GM18907 (cell line): ENCODE data around the gene PRKCB.
"Not testable (repeated sequence)": the region's sequence is repeated elsewhere in the genome, so short reads cannot be mapped to it uniquely, and the experiment has no call there.

Source experiments
- ATAC-seq: cut with Tn5 transposase; IDR thresholded peaks from one replicate; pipeline ENCODE4 v1.9.1; 2021; ENCODE audit warnings: mild to moderate bottlenecking, moderate library complexity; ENCODE audit not compliant: unreplicated experiment

PRKCB gene

DNA sequence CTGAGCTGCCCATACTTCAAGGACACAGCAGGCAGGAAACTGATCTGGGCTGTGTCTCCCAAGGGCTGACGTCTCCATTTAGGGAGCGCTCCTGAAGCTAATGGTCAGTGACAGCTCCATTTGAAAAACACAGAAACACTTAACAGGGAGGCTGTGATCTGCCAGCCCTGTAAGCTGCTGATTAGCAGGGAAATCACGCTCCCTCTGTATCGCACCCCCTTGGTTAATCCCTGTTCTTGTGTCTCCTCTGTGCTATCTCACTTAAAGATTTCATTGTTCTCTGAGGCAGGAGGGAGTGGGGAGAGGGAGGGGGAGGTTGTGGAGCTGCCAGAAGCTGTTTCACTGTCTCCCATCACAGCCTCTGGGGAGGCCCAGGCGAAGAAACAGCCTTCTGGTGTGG is 372.9 kb downstream of the PRKCB start:
- ATAC-seq, result no peak

DNA sequence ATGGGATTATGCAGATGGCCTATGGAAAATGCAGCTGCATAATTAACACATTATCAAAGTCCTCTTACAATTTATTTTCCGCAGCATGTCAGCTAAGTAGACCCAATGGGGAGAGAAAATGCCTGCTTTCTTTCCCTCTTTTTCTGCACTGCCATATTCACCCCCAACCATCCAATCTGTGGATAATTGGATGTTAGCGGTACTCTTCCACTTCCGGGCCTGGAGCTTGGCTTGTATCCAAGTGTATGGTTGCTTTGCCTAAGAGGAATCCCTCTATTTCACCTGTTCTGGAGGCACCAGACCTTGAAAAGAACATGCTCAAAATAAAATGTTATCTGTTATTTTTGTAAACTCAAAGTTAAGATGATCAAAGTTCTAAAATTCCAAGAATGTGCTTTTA is 379.2 kb downstream of the PRKCB start:
- ATAC-seq, result no peak

DNA sequence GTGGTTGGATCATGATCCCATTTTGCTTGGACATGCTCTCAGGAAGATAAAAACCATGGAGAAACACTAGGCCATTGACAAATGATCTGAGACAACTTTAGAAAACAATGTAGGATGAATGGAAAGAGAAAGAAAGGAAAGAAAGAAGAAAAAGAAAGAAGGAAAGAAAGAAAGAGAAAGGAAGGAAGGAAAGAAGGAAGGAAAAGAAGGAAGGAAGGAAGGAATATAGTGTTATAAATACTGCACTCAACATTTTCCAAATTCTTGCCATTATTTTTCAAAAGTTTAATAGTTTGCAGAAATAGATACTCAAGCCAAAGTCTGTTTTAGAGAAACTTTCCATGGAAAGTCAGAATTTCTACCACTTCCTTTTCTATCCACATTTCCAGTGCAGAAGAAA is 381.2 kb downstream of the PRKCB start:
- no peak for ATAC-seq

DNA sequence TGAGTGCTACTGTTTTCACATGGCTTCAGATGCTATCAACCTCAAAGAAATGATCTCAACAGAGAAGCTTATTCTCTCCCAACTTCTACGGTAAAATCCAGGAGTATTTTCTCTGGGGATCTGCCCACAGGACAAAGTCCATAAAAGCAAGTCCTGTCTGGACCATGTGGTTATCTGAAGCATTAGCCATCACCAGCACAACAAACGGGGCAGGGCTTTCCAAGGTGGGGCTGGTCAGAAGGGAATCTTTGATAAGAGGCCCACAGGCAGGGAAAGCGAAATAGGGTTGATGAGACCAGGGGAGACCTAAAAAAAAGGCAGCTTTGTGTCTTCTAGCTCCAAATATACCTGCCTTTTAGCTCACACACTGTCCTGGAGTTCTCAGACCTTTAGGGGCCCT is 381.7 kb downstream of the PRKCB start:
- ATAC-seq, result no peak

DNA sequence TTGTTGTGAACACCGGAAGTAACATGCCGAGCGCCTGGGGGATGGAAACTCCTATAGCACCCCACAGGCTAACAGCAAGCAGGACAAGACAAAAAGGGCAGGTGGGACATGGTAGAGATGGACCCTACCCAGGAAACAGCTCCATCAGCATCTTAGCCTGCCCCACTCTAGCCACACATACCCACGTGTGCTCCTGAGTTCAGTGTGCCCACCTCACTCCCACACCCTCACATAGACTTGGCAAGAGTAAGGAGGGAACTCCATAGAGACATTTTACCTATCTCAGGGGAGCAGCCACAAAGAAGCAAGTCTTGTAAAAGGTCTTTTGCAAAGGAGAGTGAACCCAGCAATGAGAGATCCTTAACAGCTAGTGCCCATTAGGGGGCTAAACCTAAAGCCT is 382.5 kb downstream of the PRKCB start:
- ATAC-seq, result no peak

DNA sequence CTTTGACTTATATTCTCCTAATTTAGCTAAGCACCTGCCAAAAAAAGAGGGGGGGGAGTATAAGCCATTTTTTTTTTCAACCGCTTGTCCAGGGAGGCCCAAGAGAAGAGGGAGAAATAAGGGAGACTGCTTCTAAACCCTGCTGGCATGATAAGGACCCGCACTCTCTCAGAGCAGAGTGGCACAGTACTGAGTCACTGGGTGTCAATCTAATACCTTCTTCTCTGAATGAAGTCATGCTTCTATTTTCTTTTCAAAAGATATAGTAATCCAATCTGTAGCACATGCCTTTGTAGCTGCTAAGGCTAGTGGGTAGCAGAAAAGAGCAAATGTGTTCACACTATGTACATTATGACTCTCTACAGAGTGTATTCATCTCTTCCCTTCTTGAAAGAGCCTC is 385.4 kb downstream of the PRKCB start:
- ATAC-seq, result no peak

DNA sequence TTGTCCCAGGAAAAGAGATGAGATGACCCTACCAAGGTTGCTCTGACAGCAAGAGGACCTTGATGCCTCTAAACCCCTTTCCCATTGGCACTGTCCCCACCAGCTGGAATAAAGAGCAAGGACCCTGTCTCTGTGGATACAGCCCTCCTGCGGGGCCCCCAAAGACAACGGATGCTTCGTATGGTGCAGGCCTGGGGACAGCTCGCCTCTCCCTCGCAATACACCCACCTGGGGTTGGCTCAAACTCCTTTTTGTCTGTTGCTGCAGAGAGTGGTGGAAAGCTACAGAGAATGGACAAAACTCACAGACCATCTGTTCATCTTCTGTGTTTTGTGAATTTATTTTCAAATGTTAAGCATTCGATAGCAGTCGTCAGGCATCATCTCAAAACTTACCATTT is 392.7 kb downstream of the PRKCB start:
- ATAC-seq, result no peak

DNA sequence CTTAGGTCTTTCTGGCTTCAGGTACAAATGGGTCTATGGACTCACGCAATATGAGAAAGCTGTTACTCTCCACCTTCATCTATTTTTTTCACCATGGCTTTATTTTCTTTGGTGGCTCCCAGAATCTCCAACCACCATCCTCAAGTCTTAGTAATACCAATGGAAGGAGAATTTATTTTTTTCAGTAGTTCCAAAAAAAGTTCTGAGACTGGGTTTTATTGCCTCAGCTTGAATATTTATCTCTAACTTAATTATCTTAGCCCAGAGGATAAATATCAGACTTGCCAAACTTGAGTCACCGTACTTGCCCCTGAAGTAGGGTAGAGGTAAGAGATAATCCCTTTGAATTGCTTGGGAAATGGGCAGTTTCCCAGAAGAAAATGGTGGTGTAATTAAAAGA is 397.2 kb downstream of the PRKCB start:
- no peak for ATAC-seq

DNA sequence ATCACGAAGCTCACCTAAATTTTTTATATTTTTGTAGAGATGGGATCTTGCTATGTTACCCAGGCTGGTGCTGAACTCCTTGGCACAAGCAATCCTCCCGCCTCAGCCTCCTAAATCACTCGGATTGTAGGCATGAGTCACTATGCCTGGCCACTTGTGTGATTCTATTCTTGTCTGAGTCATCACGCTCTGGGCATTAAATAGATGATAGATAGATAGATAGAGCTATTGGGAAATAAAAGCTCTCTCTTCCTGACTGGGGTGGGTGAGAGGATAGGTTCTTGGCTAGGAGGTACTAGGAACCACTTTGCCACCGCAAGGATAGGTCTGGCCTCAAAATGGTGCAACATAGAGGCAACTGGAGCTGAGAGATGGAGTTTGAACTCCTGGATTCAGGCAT is 399.0 kb downstream of the PRKCB start:
- no peak for ATAC-seq

DNA sequence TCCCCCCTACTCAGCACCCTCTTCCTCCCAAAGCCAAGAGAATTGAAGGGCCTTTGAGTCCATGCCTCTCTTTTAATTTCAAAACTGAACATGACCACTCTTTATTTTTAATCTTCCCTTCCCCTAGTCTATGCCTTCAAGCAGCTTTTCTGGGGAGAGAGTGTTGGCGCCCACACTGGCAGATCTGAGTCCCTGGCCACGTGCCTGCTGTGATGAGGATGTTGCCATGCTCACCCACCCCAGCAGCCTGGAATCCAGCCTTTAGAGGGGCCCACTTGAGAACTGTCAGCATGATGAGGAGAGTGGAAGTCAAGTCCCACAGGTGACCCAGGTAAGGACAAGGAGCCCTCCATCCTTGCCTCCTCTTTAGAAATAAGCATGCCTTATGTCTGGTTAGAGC is 400.0 kb downstream of the PRKCB start:
- ATAC-seq, result no peak

DNA sequence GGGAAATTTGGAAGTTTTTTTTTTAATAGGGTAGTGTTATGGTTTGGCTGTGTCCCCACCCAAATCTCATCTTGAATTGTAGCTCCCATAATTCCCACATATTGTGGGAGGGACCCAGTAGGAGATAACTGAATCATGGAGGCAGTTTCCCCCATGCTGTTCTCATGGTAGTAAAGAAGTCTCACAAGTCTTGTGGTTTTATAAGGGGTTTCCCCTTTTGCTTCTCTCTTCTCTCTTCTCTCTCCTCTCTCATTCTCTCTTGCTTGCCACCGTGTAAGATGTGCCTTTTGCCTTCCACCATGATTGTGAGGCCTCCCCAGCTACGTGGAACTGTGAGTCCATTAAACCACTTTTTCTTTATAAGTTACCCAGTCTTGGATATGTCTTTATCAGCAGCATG is 403.1 kb downstream of the PRKCB start:
- ATAC-seq, result not testable (repeated sequence)

DNA sequence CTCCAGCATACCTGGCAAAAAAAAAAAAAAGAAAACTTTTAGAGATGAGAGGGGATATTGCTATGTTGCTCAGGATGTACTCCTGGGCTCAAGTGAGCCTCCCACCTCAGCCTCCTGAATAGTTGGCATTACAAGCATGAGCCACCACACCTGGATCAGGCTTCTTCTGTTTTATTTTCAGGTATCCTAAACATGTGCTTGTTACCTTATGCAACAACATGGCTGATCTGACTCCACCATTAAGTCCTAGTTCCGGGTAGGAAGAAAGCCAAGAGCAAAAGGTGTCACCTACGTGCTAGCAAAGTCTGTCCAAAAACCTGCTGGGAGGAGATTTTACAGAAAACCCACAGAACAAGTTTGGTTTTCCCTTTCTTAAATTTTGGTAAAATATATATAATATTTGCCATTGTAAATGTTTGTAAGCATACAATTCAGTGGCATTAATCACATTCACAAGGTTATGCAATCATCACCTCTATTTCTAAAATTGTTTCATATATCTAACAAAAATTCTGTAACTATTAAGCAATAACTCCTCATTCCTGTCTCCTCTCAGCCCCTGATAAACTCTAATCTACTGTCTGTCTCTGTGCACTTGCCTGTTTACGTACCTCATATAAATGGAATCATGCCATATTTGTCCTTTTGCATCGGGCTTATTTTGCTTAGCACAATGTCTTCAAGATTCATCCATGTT is 411.3 kb downstream of the PRKCB start:
- ATAC-seq, result no peak

DNA sequence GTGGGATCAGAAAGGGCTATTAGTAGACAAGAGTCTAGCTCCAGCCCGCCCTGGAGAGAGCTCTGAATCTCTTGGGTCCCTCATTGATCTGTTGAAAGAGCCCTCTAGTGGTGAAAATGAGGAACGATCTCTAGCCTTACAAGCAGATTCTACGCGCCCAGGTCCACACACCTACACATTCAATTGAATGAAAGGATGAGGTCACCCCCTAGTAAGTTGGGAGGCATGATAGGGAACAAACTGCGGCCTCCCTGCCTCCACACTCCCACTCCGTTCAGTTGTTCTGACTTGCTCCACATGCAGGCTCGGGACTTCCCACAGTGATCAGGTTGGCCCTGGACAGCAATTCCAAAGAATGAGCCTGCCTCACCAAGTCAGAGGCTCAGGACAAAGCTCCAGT is 417.4 kb downstream of the PRKCB start:
- ATAC-seq, result no peak

DNA sequence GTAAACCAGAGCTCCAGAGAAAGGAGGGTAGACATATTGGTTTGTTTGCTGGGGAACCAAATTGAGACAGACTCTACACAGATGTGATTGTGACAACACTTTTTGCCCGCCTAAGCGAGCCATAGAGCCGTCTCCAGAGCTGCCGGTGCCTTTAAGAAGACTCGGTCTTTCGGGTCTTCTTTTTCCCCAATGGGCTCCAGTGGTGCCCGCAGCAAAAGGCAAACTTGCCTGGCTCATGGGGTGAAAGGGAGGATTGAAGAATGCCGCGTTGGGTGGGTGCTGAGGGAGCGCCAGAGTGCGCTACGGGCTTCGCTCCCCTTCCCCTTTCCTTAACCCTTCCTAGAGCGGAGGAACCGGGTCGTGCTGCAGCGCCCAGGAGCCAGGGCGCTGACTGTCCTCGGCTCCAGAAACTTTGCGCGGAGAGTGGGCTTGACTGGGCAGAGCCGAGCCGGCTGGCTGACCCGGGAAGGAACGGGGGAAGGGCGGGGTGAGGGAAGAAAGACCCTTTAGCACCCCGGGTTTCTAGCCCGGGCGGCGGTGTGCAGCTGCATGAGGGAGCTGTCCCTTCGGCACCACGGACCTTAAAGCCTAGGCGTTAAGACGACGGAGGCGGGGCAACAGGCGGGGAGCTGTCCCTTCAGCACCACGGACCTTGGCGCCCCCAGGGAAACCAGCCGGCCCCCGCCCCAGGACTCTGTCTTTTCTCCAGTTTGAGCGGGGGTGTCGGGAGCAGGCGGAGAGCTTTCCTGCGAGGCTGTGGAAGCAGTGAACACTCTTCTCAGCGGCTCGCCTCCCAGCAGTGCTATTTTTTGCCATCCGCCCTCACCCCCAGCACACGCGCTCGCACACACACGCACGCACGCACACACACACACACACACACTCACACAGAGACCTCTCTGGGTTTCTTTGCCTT is 419.9 kb downstream of the PRKCB start, which contains the start of gene CACNG3:
TSS of gene CACNG3 (plus strand) at position 880 of the 916 bp plus-strand sequence. CDS start 420 bp downstream, outside the sequence.
- ATAC-seq, result no peak

DNA sequence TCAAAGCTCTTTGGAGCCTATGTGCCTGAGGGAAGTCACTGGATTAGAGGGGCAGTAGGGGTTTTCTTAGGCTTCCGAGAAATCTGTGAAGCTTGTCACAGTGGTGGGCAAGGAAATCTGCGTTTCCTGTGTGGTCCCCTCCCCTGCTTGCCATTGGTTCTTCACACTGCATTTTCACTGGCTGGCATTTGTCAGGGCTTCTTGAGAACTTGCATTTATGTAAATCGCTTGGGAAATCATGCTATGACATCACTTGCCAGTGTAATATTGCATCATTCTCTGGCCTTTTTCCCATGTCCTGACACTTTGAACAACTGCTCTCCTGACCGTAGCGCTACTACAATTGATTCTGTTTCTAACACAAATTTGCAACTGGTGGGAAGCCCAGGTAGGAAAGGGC is 422.2 kb downstream of the PRKCB start:
- no peak for ATAC-seq

DNA sequence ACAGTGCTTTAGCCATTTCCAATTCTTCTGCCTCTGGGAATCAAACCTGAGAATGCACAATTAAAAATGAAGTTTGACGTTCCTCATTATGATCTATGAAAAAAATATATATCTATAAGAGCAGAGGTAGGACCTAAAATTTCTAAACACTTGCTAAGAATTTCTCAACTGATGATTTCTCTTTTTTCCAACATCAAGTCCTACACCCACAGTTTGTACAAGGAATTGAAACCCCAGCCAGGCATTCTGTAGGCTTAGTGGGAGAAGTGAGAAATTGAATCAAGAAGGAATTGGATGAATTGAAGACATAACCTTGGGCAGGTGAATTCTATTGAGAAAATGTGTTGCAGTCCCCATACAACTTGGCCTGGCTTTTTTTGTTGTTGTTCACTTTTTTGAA is 423.0 kb downstream of the PRKCB start:
- ATAC-seq, result no peak

DNA sequence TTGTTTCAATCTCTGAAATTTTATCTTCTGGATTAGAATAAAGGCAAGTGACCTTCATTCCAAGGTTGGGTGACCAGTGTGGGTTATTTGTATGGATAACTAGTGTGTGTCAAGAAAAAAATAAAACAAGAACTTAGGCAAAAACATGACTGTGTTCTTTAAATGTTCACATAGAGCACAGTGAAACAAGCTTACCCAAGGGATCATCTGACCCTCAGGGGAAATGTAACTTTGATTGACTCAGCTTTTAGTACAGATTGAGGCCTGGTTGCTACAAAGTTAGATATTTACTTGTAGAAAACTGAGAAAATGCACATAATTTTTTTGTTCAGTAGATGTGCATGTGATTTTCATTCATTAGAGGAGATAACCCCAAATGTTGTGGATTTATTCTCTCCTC is 427.0 kb downstream of the PRKCB start:
- ATAC-seq, result no peak
